ENCODE data around the gene SMIM11.

GRCh38 chr21:34343838-34344381 lies 31.4 kb upstream of the SMIM11 start:
- TF ChIP-seq POLR2A (IDR thresholded peaks at IDR 0.05; ENCODE audit: low read depth, low read length) = no peak
- no peak for TF ChIP-seq POLR2AphosphoS5 (IDR thresholded peaks at IDR 0.05; ENCODE audit: low read depth, low read length)
- TF ChIP-seq TAF1 (IDR thresholded peaks at IDR 0.05; ENCODE audit: low read depth, low read length) = no peak
